ENCODE results near the gene FHOD3.
A peak's percentile ranks its signal among the peaks of the same experiment; 100 is the strongest.

The FHOD3 gene

DNA sequence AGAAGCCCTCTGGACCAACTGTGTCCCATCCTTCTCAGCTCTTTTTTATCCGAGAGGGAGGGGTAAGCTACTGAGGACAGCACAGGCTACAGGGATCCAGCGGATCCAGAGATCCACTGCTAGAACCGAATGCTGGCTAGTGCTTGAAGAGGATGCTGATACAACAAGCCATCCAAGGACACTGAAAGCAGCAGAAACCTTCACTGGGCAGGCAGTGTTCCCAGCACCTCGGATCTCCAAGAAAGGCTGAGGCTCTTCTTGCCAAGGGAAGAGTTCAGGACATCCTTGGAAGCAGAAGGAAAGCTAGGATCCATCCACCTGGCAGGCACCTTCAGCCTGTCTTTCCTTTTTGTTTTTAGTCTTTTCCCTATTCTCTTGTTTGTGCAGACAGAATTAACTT lies 13.2 kb upstream of the FHOD3 start:
- Mint-ChIP-seq H3K27ac (no peak overlapping the region), H3K4me1 (no peaks in the 10 kb centered on the region), H3K9me3 (no peaks in the 10 kb centered on the region), H3K4me3 (no peak overlapping the region), H3K27me3 (peaks cover 54% of the 10 kb centered on the region)
- DNase-seq (no peak), ATAC-seq (no peak)

DNA sequence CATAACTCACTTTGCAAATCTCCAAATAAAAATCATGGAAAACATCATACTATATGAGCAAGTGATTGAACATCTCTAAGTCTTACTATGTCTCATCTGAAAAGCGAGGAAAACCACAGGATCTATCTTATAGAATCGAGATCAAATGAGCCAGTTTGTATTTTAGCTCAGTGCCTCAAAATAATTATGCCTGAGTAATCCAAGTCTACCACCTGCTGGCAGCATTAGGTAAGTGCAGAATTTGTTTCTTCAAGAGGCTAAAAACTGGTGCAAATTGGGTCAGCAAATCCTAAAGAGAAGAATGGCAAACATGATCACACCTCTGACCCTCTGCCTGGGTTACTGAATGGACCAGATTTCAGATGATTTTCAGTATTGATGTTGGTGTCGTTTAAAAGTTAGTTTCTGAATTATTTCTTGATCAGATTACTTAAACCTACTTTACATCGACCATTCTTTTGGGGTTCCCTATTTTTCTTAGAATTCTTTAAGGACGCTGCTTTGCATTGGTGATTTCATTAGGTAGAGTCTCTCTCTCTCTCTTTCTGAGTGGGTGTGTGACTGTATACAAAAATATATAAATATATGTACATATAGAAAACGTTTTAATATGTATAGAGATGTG lies 12.7 kb upstream of the FHOD3 start:
- DNase-seq, result peak; percentile 30 to 35
- no peak overlapping the region for H3K4me3 Mint-ChIP-seq

GRCh38 chr18:36287653-36288052 lies 9.9 kb upstream of the FHOD3 start:
- Mint-ChIP-seq H3K27me3 (peaks cover 42% of the 10 kb centered on the region), H3K27ac (no peak overlapping the region), H3K4me3 (no peak overlapping the region), H3K4me1 (no peaks in the 10 kb centered on the region), H3K9me3 (no peaks in the 10 kb centered on the region)
- DNase-seq (no peak), ATAC-seq (no peak)

More for the DNA sequence above, 12.7 kb upstream of the FHOD3 start:
- no peaks in the 10 kb centered on the region for H3K4me1 Mint-ChIP-seq
- ATAC-seq, result no peak
- no peaks in the 10 kb centered on the region for H3K9me3 Mint-ChIP-seq
- peaks cover 52% of the 10 kb centered on the region for H3K27me3 Mint-ChIP-seq
- H3K27ac Mint-ChIP-seq, result no peak overlapping the region

DNA sequence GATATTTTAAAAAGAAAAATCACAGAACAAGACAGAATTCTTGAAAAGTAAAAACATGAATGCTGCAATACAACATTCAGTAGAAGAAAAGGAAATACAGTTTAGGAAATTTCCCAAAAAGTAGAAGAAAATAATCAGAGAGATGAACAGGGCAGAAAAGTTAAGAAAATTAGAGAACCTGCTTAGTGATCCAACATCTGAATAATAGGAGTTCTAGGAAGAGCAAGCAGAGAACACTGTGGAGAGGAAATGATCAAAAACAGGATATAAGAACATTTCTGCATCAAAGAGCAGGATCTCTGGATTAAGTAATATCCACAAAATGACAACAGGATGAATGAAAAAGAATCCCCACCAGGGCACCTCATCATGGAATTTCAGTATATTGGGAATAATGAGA lies 8.8 kb upstream of the FHOD3 start:
- Mint-ChIP-seq H3K4me3 (no peak overlapping the region), H3K27ac (no peak overlapping the region), H3K4me1 (no peaks in the 10 kb centered on the region), H3K9me3 (no peaks in the 10 kb centered on the region), H3K27me3 (peaks cover 42% of the 10 kb centered on the region)
- ATAC-seq (no peak), DNase-seq (no peak)

DNA sequence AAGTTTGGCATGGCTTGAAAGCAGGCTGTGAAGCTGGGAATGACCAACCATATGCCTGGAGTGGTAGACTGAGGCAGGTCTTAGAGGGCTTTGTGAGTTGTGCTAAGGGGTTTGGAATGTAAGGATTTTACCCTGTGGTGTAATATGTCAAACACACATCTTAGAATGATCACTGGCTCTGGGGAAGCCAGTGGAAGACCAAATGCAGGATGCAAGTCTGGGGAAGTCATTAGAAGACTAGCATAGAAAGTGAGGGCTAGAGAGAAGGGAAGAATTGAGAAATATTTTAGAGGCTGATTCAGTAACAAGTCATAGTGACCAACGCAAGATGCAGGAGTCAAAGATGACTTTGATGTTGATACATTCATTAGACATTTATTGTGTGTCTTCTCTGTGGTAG lies 3.5 kb upstream of the FHOD3 start:
- Mint-ChIP-seq H3K4me3 (no peak overlapping the region), H3K4me1 (no peaks in the 10 kb centered on the region), H3K9me3 (no peaks in the 10 kb centered on the region), H3K27ac (no peak overlapping the region), H3K27me3 (peaks cover 15% of the 10 kb centered on the region)
- ATAC-seq (no peak), DNase-seq (no peak)

- H3K27me3 Mint-ChIP-seq, result peaks cover 27% of the 10 kb centered on the region
- no peaks in the 10 kb centered on the region for H3K4me1 Mint-ChIP-seq
- H3K9me3 Mint-ChIP-seq, result no peaks in the 10 kb centered on the region
- no peak for ATAC-seq
- no peak overlapping the region for H3K27ac Mint-ChIP-seq
- no peak for DNase-seq
- H3K4me3 Mint-ChIP-seq, result no peak overlapping the region
Measured at GRCh38 chr18:36295214-36295613, 2.3 kb upstream of the FHOD3 start.

- Mint-ChIP-seq H3K4me3 (no peak overlapping the region), H3K9me3 (no peaks in the 10 kb centered on the region), H3K27ac (no peak overlapping the region), H3K27me3 (peaks cover 34% of the 10 kb centered on the region), H3K4me1 (no peaks in the 10 kb centered on the region)
- ATAC-seq (no peak), DNase-seq (no peak)
Measured at GRCh38 chr18:36295880-36296301, 1.6 kb upstream of the FHOD3 start.

DNA sequence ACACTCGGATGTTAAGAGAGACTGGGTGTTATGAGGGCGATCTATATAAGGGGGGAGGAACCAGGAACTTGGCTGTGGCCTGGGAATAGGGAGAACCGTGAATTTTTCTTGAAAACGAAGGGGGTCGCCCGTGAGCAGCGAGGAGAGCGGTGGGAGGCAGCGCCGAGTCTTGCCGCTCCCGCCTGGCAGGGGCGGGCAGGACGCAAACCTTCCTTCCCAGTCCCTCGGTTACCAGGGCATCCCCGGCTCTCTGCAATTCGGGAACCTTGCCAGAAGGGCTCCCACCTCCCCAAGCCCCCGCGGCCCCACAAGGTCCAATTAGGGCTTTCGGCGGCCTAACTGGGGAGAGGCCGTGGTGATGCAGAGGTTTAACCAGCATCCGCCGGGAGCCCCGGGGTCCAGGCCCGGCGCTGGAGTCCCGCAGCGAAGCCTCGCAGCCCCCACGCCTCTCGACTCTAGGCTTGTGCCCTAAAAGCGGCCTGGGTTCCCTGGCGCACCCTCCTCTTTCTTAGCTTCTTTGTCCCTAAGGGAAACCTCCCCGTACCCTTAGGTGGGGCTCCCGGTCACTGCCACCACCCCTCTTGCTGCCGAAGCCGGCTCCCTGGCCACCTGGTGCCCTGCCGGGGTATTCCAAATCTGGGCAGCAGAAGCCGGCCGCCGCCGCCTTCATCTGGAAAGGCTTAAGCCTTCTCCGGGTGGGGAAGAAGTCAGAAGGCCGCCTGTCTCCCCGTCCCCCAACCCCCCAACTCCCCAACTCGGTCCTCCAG lies 680 bp upstream of the FHOD3 start:
- H3K4me3 Mint-ChIP-seq, result peak overlapping the region in 1 of 2 donors; percentile 70
- H3K27me3 Mint-ChIP-seq, result peaks cover 31% of the 10 kb centered on the region
- no peaks in the 10 kb centered on the region for H3K9me3 Mint-ChIP-seq
- no peaks in the 10 kb centered on the region for H3K4me1 Mint-ChIP-seq
- H3K27ac Mint-ChIP-seq, result no peak overlapping the region
- DNase-seq (peak in 1 of 2 donors; percentile 10), ATAC-seq (peak; percentile 39)

DNA sequence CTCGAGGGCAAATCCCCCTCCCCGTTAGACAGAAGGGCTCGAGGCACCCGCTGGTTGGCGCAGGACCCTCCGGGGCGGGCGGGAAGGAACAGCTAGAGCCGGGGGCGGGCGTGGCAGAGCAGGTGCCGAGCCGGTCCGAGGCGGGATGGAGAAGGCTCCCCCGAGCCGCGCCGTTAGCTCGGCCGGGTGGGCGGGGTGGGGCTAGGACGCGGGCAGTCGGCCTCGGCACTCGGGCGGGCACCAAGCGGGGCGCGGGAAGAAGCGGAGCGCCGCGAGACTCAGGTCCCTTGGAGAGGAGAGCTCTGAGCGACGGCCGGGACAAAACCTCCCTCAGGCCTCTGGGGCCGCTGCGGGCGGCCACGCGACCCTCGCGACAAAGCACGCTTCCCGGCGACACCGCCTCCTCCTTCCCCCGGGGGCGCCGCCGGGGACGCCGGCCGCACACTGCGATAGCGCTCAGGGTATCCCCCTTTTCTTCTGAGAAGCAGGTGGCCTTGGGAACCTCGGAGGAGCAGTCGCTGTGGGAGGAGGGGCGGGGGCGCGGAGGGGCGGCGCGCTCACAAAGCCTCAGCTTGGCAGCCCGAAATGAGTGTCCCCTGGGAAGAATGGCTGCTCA lies 721 bp downstream of the FHOD3 start:
- Mint-ChIP-seq H3K9me3 (no peaks in the 10 kb centered on the region), H3K4me3 (no peak overlapping the region), H3K4me1 (no peaks in the 10 kb centered on the region), H3K27me3 (peaks cover 43% of the 10 kb centered on the region), H3K27ac (no peak overlapping the region)
- ATAC-seq (no peak), DNase-seq (peak in 1 of 2 donors; percentile 8)

DNA sequence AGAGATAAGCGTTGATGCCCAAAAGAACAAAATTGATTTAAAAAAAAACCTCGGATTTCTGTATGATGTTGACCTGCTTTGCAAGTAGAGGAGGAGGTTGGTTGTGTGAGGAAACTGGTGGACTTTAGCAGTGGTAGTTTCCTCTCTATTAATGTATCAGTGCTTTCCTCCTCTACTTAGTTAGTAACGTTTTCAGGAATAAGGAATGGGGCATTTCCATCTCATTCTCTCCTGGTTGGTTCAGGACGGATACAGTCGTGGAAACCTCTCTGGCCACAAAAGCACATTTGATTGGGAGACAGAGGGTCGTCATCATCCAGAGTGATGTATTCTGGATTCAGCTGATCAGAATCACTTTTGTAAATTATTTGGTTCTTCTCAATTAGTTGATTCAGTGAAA lies 1.5 kb downstream of the FHOD3 start:
- ATAC-seq (no peak), DNase-seq (no peak)
- Mint-ChIP-seq H3K9me3 (no peaks in the 10 kb centered on the region), H3K27ac (no peak overlapping the region), H3K27me3 (peaks cover 50% of the 10 kb centered on the region), H3K4me1 (no peaks in the 10 kb centered on the region), H3K4me3 (no peak overlapping the region)

GRCh38 chr18:36300211-36300610 lies 2.7 kb downstream of the FHOD3 start:
- H3K4me1 Mint-ChIP-seq, result no peaks in the 10 kb centered on the region
- H3K4me3 Mint-ChIP-seq, result no peak overlapping the region
- DNase-seq (no peak), ATAC-seq (no peak)
- H3K9me3 Mint-ChIP-seq, result no peaks in the 10 kb centered on the region
- peaks cover 61% of the 10 kb centered on the region for H3K27me3 Mint-ChIP-seq
- H3K27ac Mint-ChIP-seq, result no peak overlapping the region

DNA sequence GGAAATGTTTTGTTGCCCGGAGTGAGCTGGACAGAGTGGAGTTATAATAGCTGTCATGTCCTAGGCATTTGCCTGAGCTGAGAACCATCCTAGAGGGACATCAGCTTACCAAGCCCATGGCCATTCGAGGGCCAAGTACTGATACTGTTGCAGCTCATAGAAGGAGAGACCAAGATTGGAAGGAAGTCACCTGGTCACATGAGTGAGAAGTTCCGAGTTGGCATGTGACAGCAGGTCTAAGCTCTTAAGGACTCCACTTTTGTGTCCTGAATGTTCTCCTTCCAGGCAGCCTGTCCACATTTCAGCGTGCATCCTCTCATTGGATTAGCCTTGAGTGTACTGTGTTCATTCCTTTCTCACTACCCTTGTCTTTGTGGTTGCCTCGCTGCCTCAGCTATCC lies 4.4 kb downstream of the FHOD3 start:
- peaks cover 78% of the 10 kb centered on the region for H3K27me3 Mint-ChIP-seq
- no peak overlapping the region for H3K4me3 Mint-ChIP-seq
- ATAC-seq, result no peak
- H3K27ac Mint-ChIP-seq, result no peak overlapping the region
- no peaks in the 10 kb centered on the region for H3K4me1 Mint-ChIP-seq
- DNase-seq, result no peak
- H3K9me3 Mint-ChIP-seq, result no peaks in the 10 kb centered on the region

DNA sequence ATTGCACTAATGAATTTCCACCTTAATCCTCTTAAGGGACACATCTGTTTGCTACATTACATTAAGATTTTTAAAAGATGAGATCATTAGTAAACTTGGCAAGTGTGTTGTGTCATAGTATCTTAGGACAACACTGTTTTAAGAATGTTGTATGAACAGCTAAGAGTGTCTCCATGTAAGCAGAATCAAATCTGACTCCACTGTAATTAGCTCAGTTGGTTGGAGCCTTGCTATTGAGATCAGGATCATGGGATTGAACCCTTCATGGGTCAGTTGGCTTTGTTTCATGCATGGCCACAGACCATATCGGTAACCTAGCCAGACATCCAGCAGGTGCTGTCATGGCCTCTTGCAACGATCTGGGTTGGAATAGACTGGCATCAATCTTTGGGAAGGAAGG lies 5.2 kb downstream of the FHOD3 start:
- DNase-seq (no peak), ATAC-seq (no peak)
- H3K4me1 Mint-ChIP-seq, result no peaks in the 10 kb centered on the region
- peaks cover 84% of the 10 kb centered on the region for H3K27me3 Mint-ChIP-seq
- no peaks in the 10 kb centered on the region for H3K9me3 Mint-ChIP-seq
- no peak overlapping the region for H3K27ac Mint-ChIP-seq
- H3K4me3 Mint-ChIP-seq, result no peak overlapping the region

DNA sequence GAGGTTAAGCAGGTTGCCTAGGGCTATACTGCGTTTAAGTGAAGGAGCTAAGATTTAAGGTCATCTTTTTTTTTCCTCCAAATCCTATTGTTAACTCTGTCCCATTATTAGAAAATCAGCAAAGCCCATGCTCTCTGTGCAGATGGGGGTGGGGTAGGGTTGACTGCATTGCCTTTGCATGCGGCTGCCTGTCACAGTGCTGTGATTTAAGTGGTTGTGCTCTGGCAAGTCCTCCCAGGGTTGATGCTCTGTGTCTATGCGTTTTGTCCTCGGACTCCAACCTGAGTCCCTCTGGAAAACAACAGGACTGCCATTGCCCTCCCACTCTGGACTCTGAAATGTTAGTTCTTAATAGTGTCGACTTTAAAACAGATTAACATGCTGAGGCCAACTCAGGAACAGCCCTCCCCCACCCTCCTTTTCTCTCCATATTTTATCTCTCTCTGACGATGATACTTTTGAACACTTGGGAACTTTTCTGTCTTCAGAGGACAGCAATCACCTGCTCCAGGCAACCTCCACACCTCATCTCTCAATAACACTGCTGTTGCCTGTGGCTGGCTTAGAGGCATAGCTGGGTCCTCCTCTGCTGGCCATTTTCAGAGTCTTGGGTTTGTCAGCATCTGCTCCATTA lies 5.8 kb downstream of the FHOD3 start:
- peaks cover 84% of the 10 kb centered on the region for H3K27me3 Mint-ChIP-seq

GRCh38 chr18:36304723-36305122 lies 7.2 kb downstream of the FHOD3 start:
- H3K4me1 Mint-ChIP-seq, result no peaks in the 10 kb centered on the region
- H3K4me3 Mint-ChIP-seq, result no peak overlapping the region
- H3K27ac Mint-ChIP-seq, result no peak overlapping the region
- no peaks in the 10 kb centered on the region for H3K9me3 Mint-ChIP-seq
- ATAC-seq, result no peak
- DNase-seq, result no peak
- H3K27me3 Mint-ChIP-seq, result peaks cover 72% of the 10 kb centered on the region

More for the DNA sequence above, 5.8 kb downstream of the FHOD3 start:
- DNase-seq (no peak), ATAC-seq (no peak)
- H3K27ac Mint-ChIP-seq, result no peak overlapping the region
- H3K4me3 Mint-ChIP-seq, result no peak overlapping the region
- no peaks in the 10 kb centered on the region for H3K9me3 Mint-ChIP-seq
- H3K4me1 Mint-ChIP-seq, result no peaks in the 10 kb centered on the region

DNA sequence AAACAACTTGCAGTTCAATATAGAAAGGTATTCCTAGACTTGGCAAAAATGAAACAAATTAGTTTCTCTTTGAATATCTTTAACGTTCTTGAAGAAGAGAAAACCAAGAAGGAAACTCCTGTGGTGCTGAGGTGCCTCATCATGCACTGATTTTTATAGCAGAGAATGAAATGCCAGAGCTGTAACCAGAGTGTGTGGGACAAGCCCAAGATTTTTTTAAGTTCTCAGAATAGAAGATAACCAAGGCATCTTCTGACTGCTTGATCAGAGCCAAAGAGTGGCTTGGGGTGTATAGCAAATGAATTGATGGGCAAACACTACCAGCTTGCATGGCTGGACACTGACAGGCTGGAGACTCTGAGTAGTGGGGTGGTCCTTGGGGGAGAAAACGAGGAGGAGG lies 7.9 kb downstream of the FHOD3 start:
- Mint-ChIP-seq H3K27me3 (peaks cover 65% of the 10 kb centered on the region), H3K27ac (no peak overlapping the region), H3K4me1 (no peaks in the 10 kb centered on the region), H3K9me3 (no peaks in the 10 kb centered on the region), H3K4me3 (no peak overlapping the region)
- no peak for DNase-seq
- ATAC-seq, result no peak

All from stimulated activated naive CD8-positive, alpha-beta T cell treated with anti-CD3 and anti-CD28 coated beads, Interleukin-15, amount 100 ng/mL, for 72 hours (primary cell).